ENCODE data around the gene AK4.

The AK4 gene

GRCh38 chr1:65197636-65198035, 49.6 kb downstream of the AK4 start:
- Histone ChIP-seq H3K27me3 (ENCODE audit: control insufficient read depth in 3 of 3, insufficient read depth in 3 of 3, low read depth in 1 of 3, low read length in 3 of 3) (no peaks in the 10 kb centered on the region), H3K79me1 (ENCODE audit: low read depth, low read length) (no peaks in the 10 kb centered on the region), H3K4me1 (ENCODE audit: control insufficient read depth in 2 of 2, insufficient read depth in 1 of 2, low read depth in 1 of 2, low read length in 2 of 2) (no peaks in the 10 kb centered on the region), H2AK5ac (ENCODE audit: low read depth, low read length) (no peak overlapping the region), H2BK120ac (ENCODE audit: low read depth, low read length) (no peak overlapping the region), H3K9ac (ENCODE audit: low read depth, low read length, poor library complexity) (no peak overlapping the region), H3K23ac (ENCODE audit: low read depth, low read length, poor library complexity) (no peak overlapping the region), H3K14ac (ENCODE audit: low read length) (no peak overlapping the region), H3K27ac (replicated peaks; ENCODE audit: low read length) (no peak overlapping the region), H2AFZ (ENCODE audit: low read length) (no peak overlapping the region), H3K36me3 (replicated peaks in 1 of 2; ENCODE audit: control insufficient read depth in 2 of 2, insufficient read depth in 2 of 2, low read length in 2 of 2) (peaks cover 0 to 2% of the 10 kb centered on the region in 2 donors), H4K91ac (ENCODE audit: low read depth, low read length, poor library complexity) (no peak overlapping the region), H2BK15ac (ENCODE audit: low read length) (no peak overlapping the region), H3K4ac (ENCODE audit: low read length) (no peak overlapping the region), H3K4me3 (ENCODE audit: low read length in 2 of 2) (no peak overlapping the region), H3K18ac (ENCODE audit: low read length) (no peak overlapping the region), H4K8ac (ENCODE audit: low read depth, low read length) (no peak overlapping the region), H3K4me2 (ENCODE audit: insufficient read depth, low read length, poor library complexity, severe bottlenecking) (no peak overlapping the region), H3K9me3 (replicated peaks in 1 of 2; ENCODE audit: control insufficient read depth in 2 of 2, insufficient read depth in 1 of 2, low read depth in 1 of 2, low read length in 2 of 2) (no peaks in the 10 kb centered on the region), H2BK5ac (ENCODE audit: low read length) (no peak overlapping the region), H2BK12ac (ENCODE audit: low read length) (no peak overlapping the region)
- no peak for DNase-seq (ENCODE audit: low spot score)
- no CpG with 5 or more reads among the region's 4 CpGs for WGBS, 2 donors (ENCODE audit: extremely low coverage in 2 of 2, insufficient read length in 2 of 2, insufficient replicate concordance in 1 of 2)

- no peak overlapping the region for H3K4ac ChIP-seq (ENCODE audit: low read length)
- no peak overlapping the region for H3K23ac ChIP-seq (ENCODE audit: low read depth, low read length, poor library complexity)
- no peak overlapping the region for H4K8ac ChIP-seq (ENCODE audit: low read depth, low read length)
- H3K4me1 ChIP-seq (ENCODE audit: control insufficient read depth in 2 of 2, insufficient read depth in 1 of 2, low read depth in 1 of 2, low read length in 2 of 2) = no peaks in the 10 kb centered on the region
- H3K36me3 ChIP-seq (replicated peaks in 1 of 2; ENCODE audit: control insufficient read depth in 2 of 2, insufficient read depth in 2 of 2, low read length in 2 of 2) = peaks cover 0 to 2% of the 10 kb centered on the region in 2 donors
- H3K4me2 ChIP-seq (ENCODE audit: insufficient read depth, low read length, poor library complexity, severe bottlenecking) = no peak overlapping the region
- no peaks in the 10 kb centered on the region for H3K9me3 ChIP-seq (replicated peaks in 1 of 2; ENCODE audit: control insufficient read depth in 2 of 2, insufficient read depth in 1 of 2, low read depth in 1 of 2, low read length in 2 of 2)
- no peak overlapping the region for H3K27ac ChIP-seq (replicated peaks; ENCODE audit: low read length)
- no peaks in the 10 kb centered on the region for H3K27me3 ChIP-seq (ENCODE audit: control insufficient read depth in 3 of 3, insufficient read depth in 3 of 3, low read depth in 1 of 3, low read length in 3 of 3)
- no peak overlapping the region for H3K14ac ChIP-seq (ENCODE audit: low read length)
- WGBS, 2 donors (ENCODE audit: extremely low coverage in 2 of 2, insufficient read length in 2 of 2, insufficient replicate concordance in 1 of 2) = no CpG with 5 or more reads among the region's 1 CpG
- no peak overlapping the region for H2AK5ac ChIP-seq (ENCODE audit: low read depth, low read length)
- no peak overlapping the region for H2AFZ ChIP-seq (ENCODE audit: low read length)
- H2BK120ac ChIP-seq (ENCODE audit: low read depth, low read length) = no peak overlapping the region
- no peak overlapping the region for H2BK15ac ChIP-seq (ENCODE audit: low read length)
- no peak overlapping the region for H3K4me3 ChIP-seq (ENCODE audit: low read length in 2 of 2)
- no peak overlapping the region for H2BK12ac ChIP-seq (ENCODE audit: low read length)
- H3K79me1 ChIP-seq (ENCODE audit: low read depth, low read length) = no peaks in the 10 kb centered on the region
- H2BK5ac ChIP-seq (ENCODE audit: low read length) = no peak overlapping the region
- no peak overlapping the region for H3K9ac ChIP-seq (ENCODE audit: low read depth, low read length, poor library complexity)
- no peak overlapping the region for H4K91ac ChIP-seq (ENCODE audit: low read depth, low read length, poor library complexity)
- no peak overlapping the region for H3K18ac ChIP-seq (ENCODE audit: low read length)
- no peak for DNase-seq (ENCODE audit: low spot score)
Observed at GRCh38 chr1:65198096-65198495, 50.1 kb downstream of the AK4 start.

- no peak overlapping the region for H3K27ac ChIP-seq (replicated peaks; ENCODE audit: low read length)
- H4K91ac ChIP-seq (ENCODE audit: low read depth, low read length, poor library complexity) = no peak overlapping the region
- H3K9me3 ChIP-seq (replicated peaks in 1 of 2; ENCODE audit: control insufficient read depth in 2 of 2, insufficient read depth in 1 of 2, low read depth in 1 of 2, low read length in 2 of 2) = no peaks in the 10 kb centered on the region
- no peak overlapping the region for H2AFZ ChIP-seq (ENCODE audit: low read length)
- H3K9ac ChIP-seq (ENCODE audit: low read depth, low read length, poor library complexity) = no peak overlapping the region
- no peaks in the 10 kb centered on the region for H3K4me1 ChIP-seq (ENCODE audit: control insufficient read depth in 2 of 2, insufficient read depth in 1 of 2, low read depth in 1 of 2, low read length in 2 of 2)
- no peak overlapping the region for H3K23ac ChIP-seq (ENCODE audit: low read depth, low read length, poor library complexity)
- H2BK15ac ChIP-seq (ENCODE audit: low read length) = no peak overlapping the region
- no CpG with 5 or more reads among the region's 2 CpGs for WGBS, 2 donors (ENCODE audit: extremely low coverage in 2 of 2, insufficient read length in 2 of 2, insufficient replicate concordance in 1 of 2)
- DNase-seq (ENCODE audit: low spot score) = no peak
- no peak overlapping the region for H2BK12ac ChIP-seq (ENCODE audit: low read length)
- no peak overlapping the region for H3K14ac ChIP-seq (ENCODE audit: low read length)
- H3K4ac ChIP-seq (ENCODE audit: low read length) = no peak overlapping the region
- H2BK120ac ChIP-seq (ENCODE audit: low read depth, low read length) = no peak overlapping the region
- no peaks in the 10 kb centered on the region for H3K79me1 ChIP-seq (ENCODE audit: low read depth, low read length)
- H2AK5ac ChIP-seq (ENCODE audit: low read depth, low read length) = no peak overlapping the region
- peaks cover 0 to 2% of the 10 kb centered on the region in 2 donors for H3K36me3 ChIP-seq (replicated peaks in 1 of 2; ENCODE audit: control insufficient read depth in 2 of 2, insufficient read depth in 2 of 2, low read length in 2 of 2)
- H3K4me2 ChIP-seq (ENCODE audit: insufficient read depth, low read length, poor library complexity, severe bottlenecking) = no peak overlapping the region
- no peaks in the 10 kb centered on the region for H3K27me3 ChIP-seq (ENCODE audit: control insufficient read depth in 3 of 3, insufficient read depth in 3 of 3, low read depth in 1 of 3, low read length in 3 of 3)
- no peak overlapping the region for H4K8ac ChIP-seq (ENCODE audit: low read depth, low read length)
- no peak overlapping the region for H2BK5ac ChIP-seq (ENCODE audit: low read length)
- H3K4me3 ChIP-seq (ENCODE audit: low read length in 2 of 2) = no peak overlapping the region
- no peak overlapping the region for H3K18ac ChIP-seq (ENCODE audit: low read length)
Observed at GRCh38 chr1:65200411-65200810, 52.4 kb downstream of the AK4 start.

GRCh38 chr1:65206836-65207235, 58.8 kb downstream of the AK4 start:
- no peaks in the 10 kb centered on the region for H3K27me3 ChIP-seq (ENCODE audit: control insufficient read depth in 3 of 3, insufficient read depth in 3 of 3, low read depth in 1 of 3, low read length in 3 of 3)
- no peak overlapping the region for H2BK5ac ChIP-seq (ENCODE audit: low read length)
- H3K9me3 ChIP-seq (replicated peaks in 1 of 2; ENCODE audit: control insufficient read depth in 2 of 2, insufficient read depth in 1 of 2, low read depth in 1 of 2, low read length in 2 of 2) = peaks cover 0 to 1% of the 10 kb centered on the region in 2 donors
- H3K4ac ChIP-seq (ENCODE audit: low read length) = no peak overlapping the region
- H3K14ac ChIP-seq (ENCODE audit: low read length) = no peak overlapping the region
- no peak overlapping the region for H2AK5ac ChIP-seq (ENCODE audit: low read depth, low read length)
- no peak overlapping the region for H2BK120ac ChIP-seq (ENCODE audit: low read depth, low read length)
- H3K4me2 ChIP-seq (ENCODE audit: insufficient read depth, low read length, poor library complexity, severe bottlenecking) = no peak overlapping the region
- no peak overlapping the region for H2BK15ac ChIP-seq (ENCODE audit: low read length)
- no peak overlapping the region for H3K4me3 ChIP-seq (ENCODE audit: low read length in 2 of 2)
- no peak overlapping the region for H2BK12ac ChIP-seq (ENCODE audit: low read length)
- no peaks in the 10 kb centered on the region for H3K36me3 ChIP-seq (replicated peaks in 1 of 2; ENCODE audit: control insufficient read depth in 2 of 2, insufficient read depth in 2 of 2, low read length in 2 of 2)
- H3K79me1 ChIP-seq (ENCODE audit: low read depth, low read length) = no peaks in the 10 kb centered on the region
- H3K27ac ChIP-seq (replicated peaks; ENCODE audit: low read length) = no peak overlapping the region
- H2AFZ ChIP-seq (ENCODE audit: low read length) = no peak overlapping the region
- no CpG with 5 or more reads among the region's 2 CpGs for WGBS, 2 donors (ENCODE audit: extremely low coverage in 2 of 2, insufficient read length in 2 of 2, insufficient replicate concordance in 1 of 2)
- no peak overlapping the region for H4K91ac ChIP-seq (ENCODE audit: low read depth, low read length, poor library complexity)
- no peak overlapping the region for H3K9ac ChIP-seq (ENCODE audit: low read depth, low read length, poor library complexity)
- H3K23ac ChIP-seq (ENCODE audit: low read depth, low read length, poor library complexity) = no peak overlapping the region
- H3K4me1 ChIP-seq (ENCODE audit: control insufficient read depth in 2 of 2, insufficient read depth in 1 of 2, low read depth in 1 of 2, low read length in 2 of 2) = peaks cover 0 to 5% of the 10 kb centered on the region in 2 donors
- DNase-seq (ENCODE audit: low spot score) = no peak
- H4K8ac ChIP-seq (ENCODE audit: low read depth, low read length) = no peak overlapping the region
- H3K18ac ChIP-seq (ENCODE audit: low read length) = no peak overlapping the region
